ENCODE data around the gene WWOX.
"Not testable (repeated sequence)": the region's sequence is repeated elsewhere in the genome, so short reads cannot be mapped to it uniquely, and the experiment has no call there.

WWOX gene

DNA sequence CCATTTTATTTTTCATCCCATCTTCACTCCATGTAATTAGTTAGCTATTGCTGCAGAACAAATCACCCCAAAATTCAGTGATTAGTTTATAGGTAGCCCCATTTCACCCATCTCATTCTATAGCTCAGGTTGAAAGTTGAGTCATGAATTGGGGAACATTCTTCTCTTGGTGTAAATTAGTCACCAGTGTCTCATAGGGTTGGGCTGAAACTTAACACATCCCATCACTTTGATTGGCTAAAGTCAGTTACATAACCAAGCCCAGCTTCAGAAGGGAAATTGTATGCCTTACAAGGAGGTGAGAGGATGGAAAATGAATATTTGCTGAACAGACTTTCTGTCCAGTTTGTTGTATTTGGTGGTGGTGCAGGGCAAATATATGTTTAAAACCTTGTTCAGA, 477.5 kb downstream of the WWOX start:
- DNase-seq (ENCODE audit: low spot score): no peak

DNA sequence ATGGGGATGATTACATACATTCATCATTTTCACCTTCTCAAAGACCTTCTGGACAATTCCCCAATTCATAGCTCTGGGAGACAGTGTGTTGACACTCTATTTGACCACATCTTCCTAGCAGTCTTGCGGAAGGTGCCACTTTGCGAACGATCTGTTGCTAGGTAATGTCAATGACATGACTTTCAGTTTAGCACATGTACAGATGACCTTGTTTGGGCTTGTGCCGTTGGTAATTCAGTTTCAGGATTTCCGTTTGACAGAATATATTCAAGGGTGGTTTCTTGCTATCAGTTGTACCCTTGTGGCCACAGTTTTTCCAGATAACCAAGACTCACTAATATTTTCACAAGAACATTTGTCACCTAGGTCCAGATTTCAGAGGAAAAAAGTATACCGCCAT, 478.2 kb downstream of the WWOX start:
- DNase-seq (ENCODE audit: low spot score): no peak

DNA sequence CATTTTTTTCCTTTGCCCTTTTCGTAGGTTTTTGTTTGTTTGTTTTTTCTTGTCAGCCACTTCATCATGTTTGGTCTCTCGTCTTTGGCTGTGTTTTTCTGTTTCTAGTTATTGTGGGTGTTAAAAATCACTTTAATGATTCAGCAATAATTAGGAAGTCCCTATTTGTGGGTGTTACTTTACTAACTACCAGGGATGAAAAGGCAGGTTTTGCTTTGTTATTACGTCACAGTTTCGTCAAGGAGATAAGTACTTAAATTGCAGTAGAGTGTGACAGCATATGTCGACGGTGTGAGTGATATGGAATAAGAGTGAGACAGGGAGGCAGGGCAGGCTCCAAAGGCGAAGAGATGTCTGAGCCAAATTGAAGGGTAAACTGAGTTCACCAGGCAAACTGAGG, 479.6 kb downstream of the WWOX start:
- DNase-seq (ENCODE audit: low spot score): no peak

DNA sequence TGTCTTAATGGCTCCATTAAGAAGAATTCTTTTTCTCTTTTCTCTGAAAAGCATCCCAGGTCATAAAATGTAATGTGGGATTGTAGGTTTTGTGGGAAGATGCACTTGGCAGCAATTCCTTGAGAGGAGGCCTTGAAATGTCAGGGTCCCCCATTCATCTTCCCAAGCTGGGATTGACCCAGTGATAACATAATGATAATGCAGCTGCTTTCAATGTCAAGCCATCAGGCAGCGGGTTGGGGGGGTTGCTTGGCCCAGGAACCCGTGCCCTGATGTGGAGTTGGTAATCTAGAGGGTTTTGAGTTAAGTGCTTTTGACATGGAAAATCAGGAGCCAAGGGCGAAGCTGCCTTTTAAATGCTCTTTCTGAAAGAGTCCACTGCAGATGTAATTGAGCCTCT, 484.0 kb downstream of the WWOX start:
- no peak for DNase-seq (ENCODE audit: low spot score)

DNA sequence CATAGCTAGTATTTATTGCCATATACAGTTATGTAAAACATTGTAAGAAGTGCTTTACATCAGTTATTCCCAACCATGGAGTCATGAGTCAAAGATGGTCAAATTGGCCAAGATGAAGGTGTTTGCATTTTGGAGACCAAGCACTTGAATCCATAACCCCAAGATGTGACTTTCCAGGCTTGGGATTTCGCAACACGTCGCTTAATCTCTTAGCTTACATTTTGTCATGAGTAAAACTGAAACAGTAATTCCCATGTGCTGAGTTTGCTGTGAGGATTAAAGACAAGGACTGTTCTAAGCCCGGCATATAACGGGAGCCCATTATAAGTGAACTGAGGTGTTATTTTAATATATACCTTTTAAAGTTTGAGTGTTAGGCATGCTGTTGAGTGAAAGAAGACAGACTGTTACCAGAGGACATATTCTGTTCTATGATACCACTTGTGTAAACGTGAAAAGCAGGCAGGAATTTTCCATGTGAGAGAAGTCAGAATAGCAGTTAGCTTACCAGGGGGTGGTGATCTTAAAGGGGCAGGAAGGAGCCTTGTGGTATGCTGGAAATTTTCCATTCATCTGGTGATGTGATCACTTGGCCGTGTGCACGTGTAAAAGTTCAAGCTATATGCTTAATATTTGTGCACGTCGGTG, 484.9 kb downstream of the WWOX start:
- no peak for DNase-seq (ENCODE audit: low spot score)

DNA sequence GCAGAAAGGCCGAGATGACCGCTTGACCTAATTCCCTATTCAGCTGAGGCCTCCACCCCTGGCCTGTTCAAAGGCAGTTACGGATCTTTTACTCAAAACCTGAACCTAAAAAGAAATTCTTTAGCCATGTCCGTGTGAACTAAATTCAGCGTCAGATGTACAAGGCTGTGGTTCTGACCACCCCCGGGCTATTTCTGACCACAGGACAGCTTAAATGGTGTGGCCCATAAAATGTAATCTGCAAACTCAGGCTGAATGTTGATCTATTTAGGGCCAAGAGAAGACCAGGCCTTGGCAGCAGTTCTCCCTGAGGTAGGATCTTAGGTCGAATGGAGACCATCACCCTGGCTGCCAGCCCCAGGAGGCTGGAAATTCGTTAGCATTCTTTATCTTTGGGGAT, 485.5 kb downstream of the WWOX start:
- no peak for DNase-seq (ENCODE audit: low spot score)

DNA sequence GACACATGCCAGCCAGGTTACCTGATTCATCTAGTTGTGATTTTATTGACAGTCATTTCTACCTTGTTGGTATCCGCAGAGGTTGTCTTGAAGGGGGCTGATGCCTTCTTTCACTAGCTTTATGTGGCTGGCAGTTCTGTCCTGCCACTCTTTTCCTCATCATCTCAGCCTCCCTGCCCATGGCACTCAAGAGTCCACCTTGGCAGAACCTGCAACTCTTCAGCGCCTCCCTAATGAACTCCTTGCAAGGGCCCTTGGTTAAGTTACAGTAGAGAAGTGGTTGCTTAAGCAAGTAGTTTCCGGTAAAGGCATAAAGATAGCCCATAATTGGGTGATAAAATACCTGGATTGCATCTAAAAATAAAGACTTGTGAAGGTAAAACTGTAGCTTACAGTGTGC, 489.9 kb downstream of the WWOX start:
- DNase-seq (ENCODE audit: low spot score): no peak

DNA sequence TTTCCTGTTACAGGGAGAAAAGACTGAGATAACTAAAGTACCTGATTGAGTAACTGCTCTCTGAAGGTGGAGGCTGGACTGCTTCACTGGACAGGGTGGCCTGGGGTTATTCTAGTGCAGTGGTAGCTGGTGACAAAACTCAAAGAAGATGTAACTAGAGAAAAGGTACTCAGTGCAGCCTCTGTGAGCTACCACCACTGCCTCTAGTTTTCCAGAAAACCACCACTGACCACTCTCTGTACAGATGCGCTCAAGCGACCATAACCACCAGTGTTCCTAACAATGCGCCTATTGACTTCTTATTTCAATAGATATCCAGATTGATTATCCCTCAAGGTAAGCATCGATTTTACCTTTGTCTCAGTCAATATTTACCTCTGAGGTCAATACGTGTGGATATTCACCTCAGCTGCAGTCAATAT, 492.2 kb downstream of the WWOX start:
- DNase-seq (ENCODE audit: low spot score): no peak

DNA sequence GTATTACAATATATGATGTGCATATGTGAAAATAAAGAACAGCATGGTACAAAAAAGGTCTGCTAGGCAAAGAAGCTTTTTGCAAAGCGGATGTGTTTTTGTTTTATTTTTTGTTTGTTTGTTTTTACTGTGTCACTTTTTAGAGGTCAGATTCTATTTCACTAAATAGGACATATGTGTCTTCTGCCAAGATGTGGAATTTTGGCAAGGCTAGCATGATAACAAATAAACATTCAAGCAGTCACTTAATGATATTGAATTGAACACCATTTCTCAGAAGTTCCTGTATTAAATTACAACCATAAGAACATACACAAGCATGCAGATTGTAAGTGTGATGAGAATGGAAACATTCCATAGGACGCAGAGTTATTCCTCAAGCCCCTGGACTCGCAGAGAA, 492.7 kb downstream of the WWOX start:
- no peak for DNase-seq (ENCODE audit: low spot score)

DNA sequence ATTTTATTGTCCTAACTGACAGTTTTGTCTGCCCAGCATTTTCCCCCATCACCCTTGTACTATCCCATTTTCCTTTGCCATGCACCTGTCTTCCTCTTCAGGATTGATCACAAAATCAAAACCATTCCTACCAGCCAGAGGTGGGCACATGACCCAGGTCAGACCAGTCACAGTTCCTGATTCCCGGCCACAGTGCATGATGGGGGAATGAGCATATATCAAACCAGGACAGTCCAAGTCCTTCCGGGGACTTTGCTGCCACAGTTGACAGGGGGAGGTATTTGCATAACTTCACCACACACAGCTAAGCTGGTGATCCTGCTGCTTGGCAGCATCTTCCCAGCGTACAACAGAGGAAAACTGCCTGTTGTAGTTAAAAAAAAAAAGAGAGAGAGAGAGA, 493.9 kb downstream of the WWOX start:
- DNase-seq (ENCODE audit: low spot score): no peak

DNA sequence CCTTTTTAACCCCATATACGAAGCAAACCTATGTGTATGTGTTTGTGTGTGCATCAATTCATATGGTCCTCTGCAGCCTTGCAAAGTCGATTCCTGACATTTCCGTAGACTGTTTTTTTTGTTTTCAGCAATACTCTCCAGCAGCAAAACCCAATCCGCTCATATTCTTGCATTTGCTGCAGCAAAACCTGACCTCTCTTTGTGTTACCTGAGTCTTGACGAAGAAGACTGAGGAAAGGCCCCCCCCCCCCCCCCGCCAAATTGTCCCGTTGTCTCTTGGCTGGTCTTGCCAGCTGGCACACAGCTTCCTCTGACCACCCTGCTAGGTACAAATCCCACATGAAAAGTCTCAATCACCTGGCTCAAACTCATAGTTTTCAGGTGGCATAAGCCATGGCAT, 494.7 kb downstream of the WWOX start:
- DNase-seq (ENCODE audit: low spot score): no peak

DNA sequence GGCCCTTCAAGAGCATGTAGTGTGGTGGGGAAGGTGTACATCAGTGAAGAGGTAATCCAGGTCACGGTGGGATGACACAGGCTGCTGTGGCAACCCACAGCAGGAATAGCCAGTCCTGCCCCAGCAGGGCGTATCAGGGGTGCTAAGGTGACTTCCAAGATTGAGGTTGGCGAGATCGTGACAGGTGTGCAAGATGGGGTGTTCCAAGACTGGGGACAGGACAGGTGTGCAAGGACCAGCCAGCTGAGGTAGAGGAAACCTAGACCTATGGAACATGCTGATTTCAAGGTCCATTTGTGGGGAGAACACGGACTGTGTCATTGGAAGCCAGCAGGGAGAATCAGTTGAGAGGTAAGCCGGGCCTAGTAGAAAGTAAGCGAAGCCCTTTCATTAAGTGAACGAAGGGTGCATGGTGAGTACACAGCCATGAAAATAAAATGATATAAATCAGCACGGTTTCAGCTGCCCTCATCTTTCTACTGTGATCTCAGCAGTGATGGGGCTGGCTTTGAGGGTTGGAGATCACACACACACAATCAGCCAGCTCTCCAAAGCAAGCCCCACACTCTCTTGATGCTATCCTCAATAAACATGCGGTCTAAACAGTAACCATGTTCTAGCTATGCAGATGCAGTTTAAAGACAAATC, 497.0 kb downstream of the WWOX start:
- DNase-seq (ENCODE audit: low spot score): no peak

DNA sequence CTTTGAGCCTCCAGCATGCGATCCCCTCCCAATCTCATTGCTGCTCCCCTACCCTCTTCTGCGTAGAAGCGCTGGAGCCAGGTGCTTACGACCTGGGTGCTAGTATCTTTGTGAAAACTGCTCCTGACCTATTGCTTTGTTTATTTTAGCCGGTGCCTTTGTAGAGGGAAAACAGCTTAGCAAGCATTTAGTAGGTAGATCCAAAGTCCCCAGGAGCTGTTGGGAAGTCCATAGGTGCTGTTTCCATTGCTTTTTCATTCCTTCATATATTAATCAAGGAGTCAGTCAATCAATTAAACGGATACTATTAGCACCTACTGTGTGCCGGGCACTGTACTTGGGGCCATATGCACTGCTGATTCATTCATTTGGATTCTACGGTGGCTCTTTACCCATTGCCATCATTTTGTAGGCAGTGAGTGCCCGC, 497.6 kb downstream of the WWOX start:
- no peak for DNase-seq (ENCODE audit: low spot score)

DNA sequence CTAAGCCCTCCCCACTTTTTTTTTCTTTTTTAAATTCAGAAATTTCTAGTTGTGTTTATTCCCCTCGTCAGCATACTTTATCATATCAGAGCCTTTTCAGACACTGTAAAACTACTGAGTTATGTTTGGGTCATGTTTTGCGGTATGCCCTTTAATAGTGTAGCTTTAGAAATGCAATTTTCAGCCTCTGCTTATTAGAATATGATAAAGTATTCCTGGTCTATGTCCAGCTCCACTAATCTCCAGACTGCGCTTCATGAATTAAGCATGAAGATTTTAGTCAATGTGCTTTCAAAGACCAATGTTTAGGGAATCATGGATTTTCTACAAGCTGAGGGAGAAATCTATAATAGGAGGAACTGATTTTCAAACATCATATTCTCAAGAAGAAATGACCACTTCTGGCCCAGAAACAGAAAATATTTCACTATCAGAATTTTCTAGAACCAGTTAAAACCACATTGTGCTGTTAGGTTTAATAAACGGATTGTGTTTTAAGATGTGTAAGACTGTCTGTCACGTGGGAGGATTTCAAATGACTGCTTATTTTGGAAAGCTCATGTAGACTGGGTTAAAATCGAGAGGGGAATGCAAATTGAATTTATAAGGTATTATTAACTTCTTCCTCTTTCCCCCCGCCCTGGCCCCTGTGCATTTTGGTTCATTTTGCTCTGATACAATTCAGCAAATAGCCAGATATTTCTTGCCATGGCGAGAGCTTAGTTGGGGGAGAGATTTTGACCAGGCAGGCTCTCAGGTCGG, 498.5 kb downstream of the WWOX start:
- no peak for DNase-seq (ENCODE audit: low spot score)

DNA sequence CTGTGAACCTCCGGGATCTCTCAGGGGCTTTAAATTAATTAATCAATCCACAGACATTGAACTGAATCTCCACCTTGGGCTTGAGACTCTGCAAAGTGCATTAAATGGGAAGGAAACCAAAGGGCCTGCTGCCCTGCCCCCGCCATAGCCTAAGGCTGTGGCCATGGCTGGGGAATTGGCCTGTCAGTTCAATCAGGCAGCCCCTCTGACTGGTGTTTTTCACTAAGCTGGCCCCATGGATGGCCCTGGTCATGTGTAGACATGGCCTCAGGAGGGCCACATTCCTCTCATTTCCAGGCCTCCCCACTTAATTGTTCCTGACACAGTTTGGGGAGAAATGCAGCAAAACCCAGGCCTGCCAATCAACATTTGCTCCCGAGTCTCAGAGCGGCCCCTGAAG, 499.8 kb downstream of the WWOX start:
- DNase-seq (ENCODE audit: low spot score): no peak

DNA sequence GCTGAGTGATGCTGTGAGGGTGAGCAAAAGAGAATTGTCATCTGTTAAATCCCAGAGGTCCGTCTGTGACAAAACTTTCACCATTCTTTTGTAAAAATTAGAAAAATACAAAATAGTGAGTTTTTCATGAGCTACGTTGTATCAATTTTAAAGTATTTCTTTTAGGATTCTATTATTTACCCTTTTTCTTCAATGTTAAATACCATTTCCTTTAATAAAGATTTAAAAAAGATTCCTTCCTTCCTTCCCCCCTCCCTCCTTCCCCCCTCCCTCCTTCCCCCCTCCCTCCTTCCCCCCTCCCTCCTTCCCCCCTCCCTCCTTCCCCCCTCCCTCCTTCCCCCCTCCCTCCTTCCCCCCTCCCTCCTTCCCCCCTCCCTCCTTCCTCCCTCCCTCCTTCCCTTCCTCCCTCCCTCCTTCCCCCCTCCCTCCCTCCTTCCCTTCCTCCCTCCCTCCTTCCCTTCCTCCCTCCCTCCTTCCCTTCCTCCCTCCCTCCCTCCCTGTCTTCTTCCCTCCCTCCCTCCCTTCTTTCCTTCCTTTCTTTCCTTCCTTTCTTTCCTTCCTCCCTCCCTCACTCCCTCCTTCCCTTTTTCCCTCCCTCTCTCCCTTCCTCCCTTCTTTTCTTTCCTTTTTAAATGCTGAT, 505.1 kb downstream of the WWOX start:
- not testable (repeated sequence) for DNase-seq (ENCODE audit: low spot score)

DNA sequence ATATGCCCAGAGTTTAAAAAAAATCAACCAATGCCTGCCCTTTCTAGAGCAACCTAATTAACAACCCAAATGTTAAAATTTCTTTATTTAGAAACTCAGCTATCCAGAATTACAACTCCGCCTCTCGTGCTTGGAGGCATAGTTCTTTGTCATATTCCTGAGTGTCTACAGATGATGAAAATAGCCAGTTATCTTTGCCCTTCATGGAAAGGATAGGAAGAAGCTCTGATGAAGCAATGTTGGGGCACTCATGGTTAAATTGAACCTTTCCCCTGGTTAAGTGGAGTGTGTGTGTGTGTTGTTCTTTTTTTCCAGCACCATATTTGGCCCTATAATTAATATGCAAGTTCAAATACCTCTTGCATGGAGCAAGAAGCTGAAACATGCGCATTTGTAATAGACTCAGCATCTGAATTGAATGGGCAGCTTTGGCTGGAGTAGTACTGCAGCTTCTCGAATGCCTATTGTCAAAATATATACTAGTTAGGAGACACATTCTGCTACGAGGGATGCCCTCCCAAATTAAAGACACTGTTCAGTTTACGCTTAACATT, 506.2 kb downstream of the WWOX start:
- no peak for DNase-seq (ENCODE audit: low spot score)

DNA sequence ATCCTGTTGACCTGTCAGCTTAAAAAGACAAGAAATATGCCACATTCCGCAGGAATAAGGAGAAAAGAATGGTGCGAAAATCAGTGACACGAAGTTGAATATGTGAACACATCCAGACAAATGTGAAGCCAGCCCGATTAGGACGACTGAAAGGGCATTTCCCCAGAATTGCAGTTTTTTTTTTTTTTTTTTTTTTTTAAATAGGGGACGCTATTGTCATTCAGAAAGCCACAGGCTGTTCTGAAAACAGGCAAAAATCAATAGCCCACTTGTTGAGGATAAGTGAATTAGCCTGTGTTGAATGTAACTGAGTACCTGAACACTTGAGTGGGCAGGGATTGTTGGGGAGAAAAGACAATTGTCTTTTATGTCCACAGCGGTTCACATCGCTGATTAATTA, 507.1 kb downstream of the WWOX start:
- DNase-seq (ENCODE audit: low spot score): no peak

DNA sequence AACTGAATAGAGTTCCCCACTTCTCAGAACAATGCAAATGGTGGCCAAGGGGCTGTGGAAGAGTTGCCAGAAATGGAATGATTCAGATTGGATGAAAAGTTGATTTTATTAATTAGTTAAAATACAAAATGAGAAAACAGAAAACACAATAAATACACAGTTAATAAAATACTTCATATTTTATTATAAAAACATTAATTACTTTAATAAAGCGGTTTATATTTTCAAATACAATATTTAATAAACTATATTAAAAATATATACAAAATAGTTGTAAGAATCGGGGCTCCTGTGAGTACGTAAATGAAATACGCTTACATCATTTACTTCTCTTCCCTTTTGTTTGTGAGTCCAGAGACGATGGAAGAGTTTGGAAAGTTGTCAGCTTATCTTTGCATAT, 507.6 kb downstream of the WWOX start:
- no peak for DNase-seq (ENCODE audit: low spot score)

DNA sequence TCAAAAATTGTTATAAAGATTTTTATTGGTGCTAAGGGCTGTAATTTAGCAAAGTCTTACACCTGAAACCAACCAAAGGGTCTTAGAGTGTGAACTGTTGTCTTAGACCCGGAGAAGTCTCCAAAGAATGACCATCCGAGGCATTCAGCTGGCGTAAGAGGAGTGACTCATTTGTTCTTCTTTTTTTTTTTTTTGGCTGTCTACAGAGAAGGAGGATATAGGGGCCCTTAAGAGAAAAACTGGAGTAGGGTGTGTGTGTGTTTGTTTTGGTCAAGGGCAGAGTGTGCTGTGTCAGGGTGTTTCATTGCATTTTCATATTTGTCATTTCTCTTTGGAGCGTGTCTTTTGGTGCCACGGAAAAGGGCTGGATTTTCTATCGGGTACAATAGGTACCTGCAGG, 508.0 kb downstream of the WWOX start:
- no peak for DNase-seq (ENCODE audit: low spot score)

DNA sequence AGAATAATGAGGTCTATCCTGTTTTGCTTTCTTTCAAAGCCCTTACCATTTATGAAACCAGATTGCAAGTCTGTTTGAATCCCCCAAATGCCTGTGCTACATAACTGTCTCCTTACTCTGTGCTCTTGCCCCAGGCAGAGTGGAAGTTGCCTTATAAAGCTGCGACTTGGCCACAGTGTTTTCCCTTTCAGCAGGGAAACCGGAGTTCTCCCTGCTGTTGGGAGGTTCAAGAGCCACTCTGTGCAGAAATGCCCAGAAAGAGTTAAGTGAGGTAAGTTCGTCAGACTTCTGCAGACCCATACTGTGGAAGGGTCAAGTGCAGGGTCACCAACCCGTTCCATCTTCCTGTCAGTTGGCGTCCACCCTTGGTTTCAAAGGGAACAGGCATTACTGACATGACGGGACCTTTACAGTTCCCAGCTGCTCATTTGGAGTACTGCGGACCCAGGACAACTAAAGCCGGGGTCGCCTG, 508.9 kb downstream of the WWOX start:
- DNase-seq (ENCODE audit: low spot score): no peak
